A549 (cell line): ENCODE measurements around the gene GRAP2. TPM values are rescaled to one million over a fixed set of nuclear protein-coding genes. Genes with fewer than 3 reads are reported as not detected.
A peak's percentile ranks its signal among the peaks of the same experiment; 100 is the strongest.

Experiments
- ATAC-seq, 2 experiments: fragments of 200-7000 bp in 1 of 2; fragments of >200 bp in 1 of 2; cut with Nextera tagmentation in 1 of 2; cut with Tn5 transposase in 1 of 2; 3 replicates each; pipeline versions ENCODE4 v1.8.0 to v1.9.1; 2018 to 2020; ENCODE audit warnings: mild to moderate bottlenecking in 1 of 2, moderate library complexity in 1 of 2
- CTCF ChIA-PET: fragments of 300-600 bp; sonication (Branson Sonifier 250); formaldehyde crosslinking; extraction: SDS; loops from one replicate; lab custom pipeline; 2021; ENCODE audit warnings: antibody characterized with exemption, inconsistent platforms; lab: Yijun Ruan, JAX
- POLR2A ChIA-PET: fragments of 350-600 bp; formaldehyde crosslinking; extraction: SDS; loops from one replicate; lab custom pipeline; 2021; ENCODE audit warnings: antibody characterized with exemption, inconsistent platforms; lab: Yijun Ruan, JAX
- DNase-seq, 2 experiments: peaks; one replicate each; pipeline versions ENCODE4 v3.0.0 to v3.0.0-alpha.2; 2011 to 2016; ENCODE audit warnings: low read depth in 1 of 2, low spot score in 1 of 2
- FAIRE-seq: peaks from 2 replicates; lab custom pipeline; 2011; peaks lifted over from hg19 to GRCh38; lab: Jason Lieb, UNC
- H3K27ac ChIP-seq, 2 experiments: fragments of >200 bp; sonication (Bioruptor Twin); formaldehyde crosslinking; 3 replicates each; pipeline ENCODE4 v1.5.1; 2016 to 2017
- H3K4me1 ChIP-seq: fragments of >200 bp; sonication (Bioruptor Twin); formaldehyde crosslinking; 3 replicates; pipeline ENCODE4 v1.6.1; 2016
- H3K4me2 ChIP-seq: fragments of >200 bp; sonication (Bioruptor Twin); formaldehyde crosslinking; 3 replicates; pipeline ENCODE4 v1.6.1; 2016
- H3K4me3 ChIP-seq: fragments of >200 bp; sonication (Bioruptor Twin); formaldehyde crosslinking; 3 replicates; pipeline ENCODE4 v1.5.1; 2016
- H3K9me3 ChIP-seq: fragments of >200 bp; sonication (Bioruptor Twin); formaldehyde crosslinking; 3 replicates; pipeline ENCODE4 v1.6.1; 2016
- CBX8 ChIP-seq: fragments of 200-600 bp; sonication (generic); IDR thresholded peaks from 2 replicates; pipeline ENCODE4 v1.6.1; 2016
- CEBPB ChIP-seq, 2 experiments: fragments of >200 bp in 1 of 2; sonication (Bioruptor Twin) in 1 of 2; formaldehyde crosslinking in 1 of 2; IDR thresholded peaks; 2 replicates each; pipeline ENCODE4 v1.6.1; 2012 to 2016
- EHMT2 ChIP-seq: fragments of 200-600 bp; sonication (generic); IDR thresholded peaks from 2 replicates; pipeline ENCODE4 v1.6.1; 2016; ENCODE audit warnings: antibody characterized with exemption, low read depth, mild to moderate bottlenecking, moderate library complexity
- EP300 ChIP-seq, 2 experiments: fragments of >200 bp; sonication (Bioruptor Twin); formaldehyde crosslinking; IDR thresholded peaks; 2 replicates in 1 of 2; 3 replicates in 1 of 2; pipeline ENCODE4 v1.6.1; 2016 to 2017
- ESRRA ChIP-seq: fragments of 150-350 bp; IDR thresholded peaks from 2 replicates; pipeline ENCODE4 v1.6.1; 2014; ENCODE audit warnings: mild to moderate bottlenecking, low read length, borderline replicate concordance
- FOSB ChIP-seq: fragments of 250-450 bp; sonication (Bioruptor Pico); IDR thresholded peaks from 2 replicates; pipeline ENCODE4 v1.5.0; 2020; ENCODE audit warnings: mild to moderate bottlenecking, moderate library complexity
- GATA3 ChIP-seq: IDR thresholded peaks from 2 replicates; pipeline ENCODE4 v1.6.1; 2012; ENCODE audit warnings: borderline replicate concordance
- HDAC2 ChIP-seq: fragments of 200-600 bp; sonication (generic); IDR thresholded peaks from 2 replicates; pipeline ENCODE4 v1.6.1; 2016
- HEYL ChIP-seq: fragments of 250-450 bp; sonication (Bioruptor Pico); IDR thresholded peaks from 2 replicates; pipeline ENCODE4 v1.8.0; 2021; ENCODE audit warnings: mild to moderate bottlenecking, moderate library complexity
- HOXB13 ChIP-seq: fragments of 250-450 bp; sonication (Bioruptor Pico); IDR thresholded peaks from 2 replicates; pipeline ENCODE4 v1.5.0; 2020; ENCODE audit warnings: low read depth, mild to moderate bottlenecking, moderate library complexity
- NFE2L2 ChIP-seq: fragments of 150-350 bp; conservative IDR thresholded peaks from 2 replicates; pipeline ENCODE4 v1.6.1; 2014; ENCODE audit warnings: low read length
- PHF8 ChIP-seq: fragments of 200-600 bp; sonication (generic); IDR thresholded peaks from 2 replicates; pipeline ENCODE4 v1.6.1; 2016; ENCODE audit warnings: low read depth, mild to moderate bottlenecking, antibody characterized with exemption, moderate library complexity, borderline replicate concordance
- POLR2A ChIP-seq: IDR thresholded peaks from 2 replicates; pipeline ENCODE4 v1.6.1; 2012; ENCODE audit warnings: mild to moderate bottlenecking, low read length
- POLR2AphosphoS2 ChIP-seq: conservative IDR thresholded peaks from 2 replicates; pipeline ENCODE4 v1.6.1; 2012; ENCODE audit warnings: low read length, improper control_type of control experiment, inconsistent platforms
- RAD21 ChIP-seq, 2 experiments: fragments of >200 bp in 1 of 2; sonication (Bioruptor Twin) in 1 of 2; formaldehyde crosslinking in 1 of 2; IDR thresholded peaks in 1 of 2; conservative IDR thresholded peaks in 1 of 2; 2 replicates in 1 of 2; 3 replicates in 1 of 2; pipeline ENCODE4 v1.6.1; 2012 to 2018; ENCODE audit warnings: inconsistent platforms in 1 of 2
- RARB ChIP-seq: fragments of 250-450 bp; sonication (Bioruptor Pico); IDR thresholded peaks from 2 replicates; pipeline ENCODE4 v1.8.0; 2021; ENCODE audit warnings: mild to moderate bottlenecking, moderate library complexity
- RNF2 ChIP-seq: fragments of 200-600 bp; sonication (generic); IDR thresholded peaks from 2 replicates; pipeline ENCODE4 v1.6.1; 2016; ENCODE audit warnings: low read depth, mild to moderate bottlenecking, antibody characterized with exemption, moderate library complexity, borderline replicate concordance
- SREBF2 ChIP-seq: fragments of 450-650 bp; IDR thresholded peaks from 2 replicates; pipeline ENCODE4 v1.6.1; 2014; ENCODE audit warnings: mild to moderate bottlenecking, moderate library complexity
- TFCP2L1 ChIP-seq: fragments of 250-450 bp; sonication (Bioruptor Pico); IDR thresholded peaks from 2 replicates; pipeline ENCODE4 v1.5.0; 2021; ENCODE audit warnings: mild to moderate bottlenecking
- ZC3H11A ChIP-seq: fragments of 450-650 bp; IDR thresholded peaks from 2 replicates; pipeline ENCODE4 v1.6.1; 2014; ENCODE audit warnings: antibody characterized with exemption, mild to moderate bottlenecking
- ZFP36 ChIP-seq: fragments of 450-650 bp; IDR thresholded peaks from 2 replicates; pipeline ENCODE4 v1.6.1; 2014; ENCODE audit warnings: borderline replicate concordance; ENCODE audit not compliant: partially characterized antibody
- WGBS: methylation state at CpG from one replicate; pipeline ENCODE4 v1.1.6; 2017; ENCODE audit errors: missing lambda C conversion rate; 5-methylcytosine and 5-hydroxymethylcytosine counted together
- polyA plus RNA-seq, 4 experiments: library from polyadenylated mRNA; depleted of rRNA in 3 of 4; stranded (reverse); fragments of >200 nt; fragmentation: RNase III in 1 of 4; extraction: RNeasy Plus Mini Kit Qiagen cat#74134 plus additional on column Dnase treatment in 1 of 4; gene quantifications; 2 replicates in 3 of 4; 3 replicates in 1 of 4; pipeline ENCODE4 v1.2.3, GENCODE V29; 2011 to 2017
- TF ChIP-seq, protein P1 (sequence below): fragments of >200 bp; sonication (Bioruptor Twin); formaldehyde crosslinking; IDR thresholded peaks from 2 replicates; pipeline ENCODE4 v1.6.1; 2016
- TF ChIP-seq, protein P2 (sequence below): fragments of 250-450 bp; sonication (Bioruptor Pico); IDR thresholded peaks from 2 replicates; pipeline ENCODE4 v1.5.0; 2020; ENCODE audit warnings: low read depth, mild to moderate bottlenecking, moderate library complexity
- TF ChIP-seq, protein P3 (sequence below): IDR thresholded peaks from 2 replicates; pipeline ENCODE4 v1.6.1; 2012; ENCODE audit warnings: low read depth, borderline replicate concordance
- TF ChIP-seq, protein P4 (sequence below): fragments of 200-600 bp; sonication (generic); IDR thresholded peaks from 2 replicates; pipeline ENCODE4 v1.6.1; 2016; ENCODE audit warnings: antibody characterized with exemption, mild to moderate bottlenecking, moderate library complexity
- TF ChIP-seq, protein P5 (sequence below): IDR thresholded peaks from 2 replicates; pipeline ENCODE4 v1.6.1; 2012

The GRAP2 gene
- polyA plus RNA-seq, 2 of the 4 experiments (the other 2 are of a cell fraction): not detected

DNA sequence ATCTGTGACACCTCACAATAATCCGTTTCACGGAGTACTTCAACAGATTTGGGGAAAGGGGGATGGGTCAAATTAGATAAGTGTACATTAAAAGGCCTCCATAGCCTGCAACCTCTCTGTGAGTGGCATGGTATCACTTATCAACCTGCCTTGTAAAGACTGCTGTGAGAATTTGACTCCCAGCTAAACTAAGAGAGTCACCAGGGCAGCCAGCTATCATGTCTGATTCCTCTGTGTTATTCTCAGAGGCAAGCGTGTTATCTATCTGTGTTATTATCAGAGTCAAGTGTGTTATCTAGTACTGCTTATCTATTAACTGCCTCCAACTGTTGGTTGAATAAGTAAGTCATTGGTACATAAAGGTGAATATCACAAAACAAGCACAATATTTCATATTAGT, 89.8 kb downstream of the GRAP2 start:
- no peak for DNase-seq
- ChIA-PET POLR2A (no interaction called here), CTCF (interaction anchor here (0.6 to 1.2 kb wide), 4 partner anchors 15 to 351 kb away, joined by 3 to 5 read pairs (median 4); no protein-coding TSS in a partner anchor)
- WGBS: 77% methylated on average over 3 of the region's 3 CpGs
- no peak for FAIRE-seq
- Histone ChIP-seq H3K9me3 (no peaks in the 10 kb centered on the region), H3K27ac (no peak overlapping the region), H3K4me1 (no peaks in the 10 kb centered on the region; the same call in 2 of the 3 replicates), H3K4me3 (no peak overlapping the region), H3K4me2 (no peak overlapping the region)
- no peak for ATAC-seq
- TF ChIP-seq EP300 (IDR thresholded peaks at IDR 0.05) (no peak), ESRRA (no peak), CEBPB (IDR thresholded peaks at IDR 0.05) (no peak), SREBF2 (no peak), FOSB (no peak), POLR2AphosphoS2 (no peak), GATA3 (no peak), NFE2L2 (no peak), HDAC2 (no peak), RAD21 (conservative IDR thresholded peaks at IDR 0.05 in 1 of 2, IDR thresholded peaks at IDR 0.05 in 1 of 2) (no peak), PHF8 (no peak), TFCP2L1 (CRISPR knock-in tag) (no peak), RARB (CRISPR knock-in tag) (no peak)
- TF ChIP-seq, protein P1, sequence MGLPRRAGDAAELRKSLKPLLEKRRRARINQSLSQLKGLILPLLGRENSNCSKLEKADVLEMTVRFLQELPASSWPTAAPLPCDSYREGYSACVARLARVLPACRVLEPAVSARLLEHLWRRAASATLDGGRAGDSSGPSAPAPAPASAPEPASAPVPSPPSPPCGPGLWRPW: no peak
- TF ChIP-seq, protein P2, sequence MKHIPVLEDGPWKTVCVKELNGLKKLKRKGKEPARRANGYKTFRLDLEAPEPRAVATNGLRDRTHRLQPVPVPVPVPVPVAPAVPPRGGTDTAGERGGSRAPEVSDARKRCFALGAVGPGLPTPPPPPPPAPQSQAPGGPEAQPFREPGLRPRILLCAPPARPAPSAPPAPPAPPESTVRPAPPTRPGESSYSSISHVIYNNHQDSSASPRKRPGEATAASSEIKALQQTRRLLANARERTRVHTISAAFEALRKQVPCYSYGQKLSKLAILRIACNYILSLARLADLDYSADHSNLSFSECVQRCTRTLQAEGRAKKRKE (CRISPR knock-in tag): no peak
- TF ChIP-seq, protein P3, sequence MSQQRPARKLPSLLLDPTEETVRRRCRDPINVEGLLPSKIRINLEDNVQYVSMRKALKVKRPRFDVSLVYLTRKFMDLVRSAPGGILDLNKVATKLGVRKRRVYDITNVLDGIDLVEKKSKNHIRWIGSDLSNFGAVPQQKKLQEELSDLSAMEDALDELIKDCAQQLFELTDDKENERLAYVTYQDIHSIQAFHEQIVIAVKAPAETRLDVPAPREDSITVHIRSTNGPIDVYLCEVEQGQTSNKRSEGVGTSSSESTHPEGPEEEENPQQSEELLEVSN: no peak

DNA sequence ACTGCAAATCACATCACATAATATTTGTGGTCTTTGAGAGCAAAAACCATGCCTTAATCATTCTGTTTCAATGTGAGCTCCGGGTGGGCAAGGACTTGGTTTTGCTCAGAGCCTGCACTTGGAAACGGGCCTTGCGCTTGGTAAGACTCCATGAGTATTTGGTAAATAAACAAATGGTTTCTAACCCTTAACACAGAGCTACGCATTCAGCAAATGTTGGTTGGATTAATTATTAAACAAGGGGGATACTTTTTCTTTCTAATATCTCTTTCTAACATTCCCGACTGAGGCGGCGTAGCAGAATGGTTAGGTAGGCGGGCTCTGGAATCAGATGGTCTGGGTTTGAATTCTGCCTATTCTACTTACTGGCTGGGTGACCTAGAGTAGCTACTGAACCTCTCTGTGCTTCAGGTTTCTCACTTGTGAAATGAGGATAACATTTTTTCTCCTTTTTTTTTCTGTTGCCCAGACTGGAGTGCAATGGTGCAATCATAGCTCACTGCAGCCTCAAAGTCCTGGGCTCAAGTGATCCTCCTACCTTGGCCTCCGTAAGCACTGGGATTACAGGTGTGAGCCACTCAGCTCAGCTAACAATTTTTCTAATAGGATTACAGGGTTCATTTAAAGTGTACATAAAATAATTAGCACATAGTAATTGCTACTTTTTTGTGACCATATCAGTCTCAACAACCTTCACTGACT, 90.4 kb downstream of the GRAP2 start:
- Histone ChIP-seq H3K4me1 (no peaks in the 10 kb centered on the region; the same call in 2 of the 3 replicates), H3K4me2 (no peak overlapping the region), H3K27ac (no peak overlapping the region), H3K9me3 (no peaks in the 10 kb centered on the region), H3K4me3 (no peak overlapping the region)
- peak; percentile 6 for TF ChIP-seq ZFP36
- no peak for TF ChIP-seq ZC3H11A
- no peak for FAIRE-seq
- CTCF ChIA-PET: interaction anchor here (0.8 to 1.1 kb wide), 3 partner anchors 11 to 38 kb away, joined by 3 read pairs; no protein-coding TSS in a partner anchor
- POLR2A ChIA-PET: no interaction called here
- 56% methylated on average over 9 of the region's 9 CpGs for WGBS
- DNase-seq: peak in 1 of 2 experiments; percentile 14
- peak in 1 of 2 experiments; percentile 30; a peak in 2 of 6 replicates for ATAC-seq

DNA sequence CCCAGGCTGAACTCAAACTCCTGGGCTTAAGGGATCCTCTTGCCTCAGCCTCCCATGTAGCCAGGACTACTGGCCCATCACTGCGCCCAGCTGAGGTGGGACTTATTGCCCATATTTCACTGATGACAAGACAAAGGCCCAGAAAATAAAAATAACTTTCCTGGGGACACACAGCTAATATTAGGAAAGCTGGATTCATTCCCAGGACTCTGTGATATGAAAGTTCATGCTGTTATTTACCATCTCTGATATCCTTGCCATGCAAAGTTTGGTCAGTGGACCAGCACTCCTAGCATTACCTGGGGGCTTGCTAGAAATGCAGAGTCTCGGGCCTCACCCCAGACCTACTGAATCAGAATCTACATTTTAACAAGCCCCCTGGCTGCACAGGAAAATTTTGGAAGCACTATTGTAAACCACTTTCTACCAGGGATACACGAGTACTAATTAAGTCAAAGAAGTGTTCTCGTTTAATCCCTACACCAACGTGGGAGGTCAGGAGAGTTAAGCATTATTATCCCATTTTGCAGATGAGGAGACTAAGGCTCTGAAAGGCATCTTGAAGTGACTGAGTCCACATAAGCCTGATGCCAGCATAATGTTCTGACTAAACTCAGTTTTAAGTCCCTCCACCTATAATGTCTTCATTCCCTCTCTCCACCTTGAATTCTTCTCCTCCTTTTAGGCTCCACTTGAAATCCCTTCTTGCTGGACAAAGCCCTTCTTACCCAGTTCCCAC, 91.4 kb downstream of the GRAP2 start:
- POLR2A ChIA-PET: no interaction called here
- 52% methylated on average over 5 of the region's 5 CpGs for WGBS
- no peak for TF ChIP-seq EP300 (IDR thresholded peaks at IDR 0.05)
- no peak for TF ChIP-seq HOXB13 (CRISPR knock-in tag)
- TF ChIP-seq, protein P4, sequence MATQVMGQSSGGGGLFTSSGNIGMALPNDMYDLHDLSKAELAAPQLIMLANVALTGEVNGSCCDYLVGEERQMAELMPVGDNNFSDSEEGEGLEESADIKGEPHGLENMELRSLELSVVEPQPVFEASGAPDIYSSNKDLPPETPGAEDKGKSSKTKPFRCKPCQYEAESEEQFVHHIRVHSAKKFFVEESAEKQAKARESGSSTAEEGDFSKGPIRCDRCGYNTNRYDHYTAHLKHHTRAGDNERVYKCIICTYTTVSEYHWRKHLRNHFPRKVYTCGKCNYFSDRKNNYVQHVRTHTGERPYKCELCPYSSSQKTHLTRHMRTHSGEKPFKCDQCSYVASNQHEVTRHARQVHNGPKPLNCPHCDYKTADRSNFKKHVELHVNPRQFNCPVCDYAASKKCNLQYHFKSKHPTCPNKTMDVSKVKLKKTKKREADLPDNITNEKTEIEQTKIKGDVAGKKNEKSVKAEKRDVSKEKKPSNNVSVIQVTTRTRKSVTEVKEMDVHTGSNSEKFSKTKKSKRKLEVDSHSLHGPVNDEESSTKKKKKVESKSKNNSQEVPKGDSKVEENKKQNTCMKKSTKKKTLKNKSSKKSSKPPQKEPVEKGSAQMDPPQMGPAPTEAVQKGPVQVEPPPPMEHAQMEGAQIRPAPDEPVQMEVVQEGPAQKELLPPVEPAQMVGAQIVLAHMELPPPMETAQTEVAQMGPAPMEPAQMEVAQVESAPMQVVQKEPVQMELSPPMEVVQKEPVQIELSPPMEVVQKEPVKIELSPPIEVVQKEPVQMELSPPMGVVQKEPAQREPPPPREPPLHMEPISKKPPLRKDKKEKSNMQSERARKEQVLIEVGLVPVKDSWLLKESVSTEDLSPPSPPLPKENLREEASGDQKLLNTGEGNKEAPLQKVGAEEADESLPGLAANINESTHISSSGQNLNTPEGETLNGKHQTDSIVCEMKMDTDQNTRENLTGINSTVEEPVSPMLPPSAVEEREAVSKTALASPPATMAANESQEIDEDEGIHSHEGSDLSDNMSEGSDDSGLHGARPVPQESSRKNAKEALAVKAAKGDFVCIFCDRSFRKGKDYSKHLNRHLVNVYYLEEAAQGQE: no peak
- no peak for TF ChIP-seq ZC3H11A
- no peak for TF ChIP-seq RNF2
- TF ChIP-seq ESRRA: no peak
- no peak for TF ChIP-seq FOSB
- no peak for TF ChIP-seq CEBPB (IDR thresholded peaks at IDR 0.05)
- TF ChIP-seq SREBF2: no peak
- no peak for TF ChIP-seq CBX8
- TF ChIP-seq, protein P1: no peak
- TF ChIP-seq EHMT2: no peak
- no peak for TF ChIP-seq HEYL (CRISPR knock-in tag)
- no peak for TF ChIP-seq POLR2A
- TF ChIP-seq, protein P5, sequence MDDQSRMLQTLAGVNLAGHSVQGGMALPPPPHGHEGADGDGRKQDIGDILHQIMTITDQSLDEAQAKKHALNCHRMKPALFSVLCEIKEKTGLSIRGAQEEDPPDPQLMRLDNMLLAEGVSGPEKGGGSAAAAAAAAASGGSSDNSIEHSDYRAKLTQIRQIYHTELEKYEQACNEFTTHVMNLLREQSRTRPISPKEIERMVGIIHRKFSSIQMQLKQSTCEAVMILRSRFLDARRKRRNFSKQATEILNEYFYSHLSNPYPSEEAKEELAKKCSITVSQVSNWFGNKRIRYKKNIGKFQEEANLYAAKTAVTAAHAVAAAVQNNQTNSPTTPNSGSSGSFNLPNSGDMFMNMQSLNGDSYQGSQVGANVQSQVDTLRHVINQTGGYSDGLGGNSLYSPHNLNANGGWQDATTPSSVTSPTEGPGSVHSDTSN: no peak

More for the DNA sequence above, 91.4 kb downstream of the GRAP2 start:
- no peaks in the 10 kb centered on the region for H3K9me3 ChIP-seq
- no peak for ATAC-seq
- FAIRE-seq: no peak
- no peak overlapping the region for H3K4me2 ChIP-seq
- DNase-seq: no peak
- CTCF ChIA-PET: interaction anchor here (0.9 kb wide), 1 partner anchor 10 kb away, joined by 3 read pairs; no protein-coding TSS in a partner anchor
- peaks cover 5% of the 10 kb centered on the region; the same call in 1 of the 3 replicates for H3K4me1 ChIP-seq
- no peak overlapping the region for H3K27ac ChIP-seq
- no peak overlapping the region for H3K4me3 ChIP-seq
